ENCODE results near the gene EPB41L4B.

- TF ChIP-seq EP300 (conservative IDR thresholded peaks at IDR 0.05; ENCODE audit: poor library complexity, severe bottlenecking) (no peak), CTCF (IDR thresholded peaks at IDR 0.05; ENCODE audit: poor library complexity, severe bottlenecking) (no peak), TAF1 (IDR thresholded peaks at IDR 0.05; ENCODE audit: low read depth) (no peak), POLR2AphosphoS5 (IDR thresholded peaks at IDR 0.05) (no peak), MXI1 (conservative IDR thresholded peaks at IDR 0.05; ENCODE audit: poor library complexity, severe bottlenecking) (no peak), RAD21 (conservative IDR thresholded peaks at IDR 0.05) (no peak)
- TF ChIP-seq, protein P1, sequence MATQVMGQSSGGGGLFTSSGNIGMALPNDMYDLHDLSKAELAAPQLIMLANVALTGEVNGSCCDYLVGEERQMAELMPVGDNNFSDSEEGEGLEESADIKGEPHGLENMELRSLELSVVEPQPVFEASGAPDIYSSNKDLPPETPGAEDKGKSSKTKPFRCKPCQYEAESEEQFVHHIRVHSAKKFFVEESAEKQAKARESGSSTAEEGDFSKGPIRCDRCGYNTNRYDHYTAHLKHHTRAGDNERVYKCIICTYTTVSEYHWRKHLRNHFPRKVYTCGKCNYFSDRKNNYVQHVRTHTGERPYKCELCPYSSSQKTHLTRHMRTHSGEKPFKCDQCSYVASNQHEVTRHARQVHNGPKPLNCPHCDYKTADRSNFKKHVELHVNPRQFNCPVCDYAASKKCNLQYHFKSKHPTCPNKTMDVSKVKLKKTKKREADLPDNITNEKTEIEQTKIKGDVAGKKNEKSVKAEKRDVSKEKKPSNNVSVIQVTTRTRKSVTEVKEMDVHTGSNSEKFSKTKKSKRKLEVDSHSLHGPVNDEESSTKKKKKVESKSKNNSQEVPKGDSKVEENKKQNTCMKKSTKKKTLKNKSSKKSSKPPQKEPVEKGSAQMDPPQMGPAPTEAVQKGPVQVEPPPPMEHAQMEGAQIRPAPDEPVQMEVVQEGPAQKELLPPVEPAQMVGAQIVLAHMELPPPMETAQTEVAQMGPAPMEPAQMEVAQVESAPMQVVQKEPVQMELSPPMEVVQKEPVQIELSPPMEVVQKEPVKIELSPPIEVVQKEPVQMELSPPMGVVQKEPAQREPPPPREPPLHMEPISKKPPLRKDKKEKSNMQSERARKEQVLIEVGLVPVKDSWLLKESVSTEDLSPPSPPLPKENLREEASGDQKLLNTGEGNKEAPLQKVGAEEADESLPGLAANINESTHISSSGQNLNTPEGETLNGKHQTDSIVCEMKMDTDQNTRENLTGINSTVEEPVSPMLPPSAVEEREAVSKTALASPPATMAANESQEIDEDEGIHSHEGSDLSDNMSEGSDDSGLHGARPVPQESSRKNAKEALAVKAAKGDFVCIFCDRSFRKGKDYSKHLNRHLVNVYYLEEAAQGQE (IDR thresholded peaks at IDR 0.05; ENCODE audit: borderline replicate concordance): no peak
These were observed 153.1 kb downstream of the EPB41L4B start for GRCh38 chr9:109167716-109168115.

All from neural cell (in vitro differentiated cells).